Measurements from ENCODE around the gene FXYD2. TPM values are rescaled to one million over a fixed set of nuclear protein-coding genes. Genes with fewer than 3 reads are reported as not detected.

FXYD2 gene
- total and polyA plus RNA-seq, 2 of the 8 experiments (the other 6 are each of a cell fraction or from before 2014, with no cell fraction given): 0.89 to 1.1 TPM

GRCh38 chr11:117851852-117852251 lies 27.3 kb upstream of the FXYD2 start (continued):
- TF ChIP-seq, protein P1, sequence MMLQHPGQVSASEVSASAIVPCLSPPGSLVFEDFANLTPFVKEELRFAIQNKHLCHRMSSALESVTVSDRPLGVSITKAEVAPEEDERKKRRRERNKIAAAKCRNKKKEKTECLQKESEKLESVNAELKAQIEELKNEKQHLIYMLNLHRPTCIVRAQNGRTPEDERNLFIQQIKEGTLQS (IDR thresholded peaks at IDR 0.05; ENCODE audit: insufficient read depth, low read depth, low read length): no peak
- no peak for TF ChIP-seq TCF12 (IDR thresholded peaks at IDR 0.05; ENCODE audit: low read depth, low read length)
